ENCODE results near the gene NOTUM.
A peak's percentile ranks its signal among the peaks of the same experiment; 100 is the strongest.

NOTUM gene

GRCh38 chr17:81996232-81996756, 35.3 kb upstream of the NOTUM start:
- Histone ChIP-seq H3K9me3 (ENCODE audit: control insufficient read depth in 5 of 5, low read length in 5 of 5) (no peaks in the 10 kb centered on the region), H3K4me1 (ENCODE audit: control insufficient read depth in 5 of 5, insufficient read depth in 5 of 5, low read length in 5 of 5) (peaks cover 0 to 15% (median 10%) of the 10 kb centered on the region in 5 donors), H3K9ac (ENCODE audit: low read length in 5 of 5) (no peak overlapping the region), H3K27me3 (ENCODE audit: control insufficient read depth in 5 of 5, insufficient read depth in 4 of 5, low read length in 5 of 5) (no peaks in the 10 kb centered on the region), H3K36me3 (ENCODE audit: control insufficient read depth in 5 of 5, insufficient read depth in 5 of 5, low read length in 5 of 5) (peaks cover 0 to 37% (median 21%) of the 10 kb centered on the region in 5 donors), H3K27ac (ENCODE audit: low read depth, low read length) (no peak overlapping the region), H3K4me3 (ENCODE audit: low read depth in 1 of 5, low read length in 5 of 5) (no peak overlapping the region)

GRCh38 chr17:81995463-81996231, 34.7 kb upstream of the NOTUM start:
- Histone ChIP-seq H3K9me3 (ENCODE audit: control insufficient read depth in 5 of 5, low read length in 5 of 5) (no peaks in the 10 kb centered on the region), H3K36me3 (ENCODE audit: control insufficient read depth in 5 of 5, insufficient read depth in 5 of 5, low read length in 5 of 5) (peaks cover 0 to 38% (median 21%) of the 10 kb centered on the region in 5 donors), H3K4me1 (ENCODE audit: control insufficient read depth in 5 of 5, insufficient read depth in 5 of 5, low read length in 5 of 5) (peaks cover 0 to 16% (median 12%) of the 10 kb centered on the region in 5 donors), H3K27ac (ENCODE audit: low read depth, low read length) (no peak overlapping the region), H3K4me3 (ENCODE audit: low read depth in 1 of 5, low read length in 5 of 5) (no peak overlapping the region), H3K27me3 (ENCODE audit: control insufficient read depth in 5 of 5, insufficient read depth in 4 of 5, low read length in 5 of 5) (no peaks in the 10 kb centered on the region), H3K9ac (ENCODE audit: low read length in 5 of 5) (no peak overlapping the region)

- Histone ChIP-seq H3K27ac (ENCODE audit: low read depth, low read length) (no peak overlapping the region), H3K9me3 (ENCODE audit: control insufficient read depth in 5 of 5, low read length in 5 of 5) (no peaks in the 10 kb centered on the region), H3K4me1 (ENCODE audit: control insufficient read depth in 5 of 5, insufficient read depth in 5 of 5, low read length in 5 of 5) (peaks cover 0 to 16% (median 12%) of the 10 kb centered on the region in 5 donors)
These were observed 33.8 kb upstream of the NOTUM start for GRCh38 chr17:81994593-81995462.

GRCh38 chr17:81993729-81994592, 33.0 kb upstream of the NOTUM start:
- Histone ChIP-seq H3K9me3 (ENCODE audit: control insufficient read depth in 5 of 5, low read length in 5 of 5) (no peaks in the 10 kb centered on the region), H3K4me3 (ENCODE audit: low read depth in 1 of 5, low read length in 5 of 5) (no peak overlapping the region), H3K4me1 (ENCODE audit: control insufficient read depth in 5 of 5, insufficient read depth in 5 of 5, low read length in 5 of 5) (peaks cover 0 to 16% (median 12%) of the 10 kb centered on the region in 5 donors), H3K36me3 (ENCODE audit: control insufficient read depth in 5 of 5, insufficient read depth in 5 of 5, low read length in 5 of 5) (peaks cover 0 to 47% (median 21%) of the 10 kb centered on the region in 5 donors), H3K27ac (ENCODE audit: low read depth, low read length) (no peak overlapping the region), H3K27me3 (ENCODE audit: control insufficient read depth in 5 of 5, insufficient read depth in 4 of 5, low read length in 5 of 5) (no peaks in the 10 kb centered on the region), H3K9ac (ENCODE audit: low read length in 5 of 5) (no peak overlapping the region)

More at GRCh38 chr17:81994593-81995462, 33.8 kb upstream of the NOTUM start:
- no peak overlapping the region for H3K9ac ChIP-seq (ENCODE audit: low read length in 5 of 5)
- H3K36me3 ChIP-seq (ENCODE audit: control insufficient read depth in 5 of 5, insufficient read depth in 5 of 5, low read length in 5 of 5): peaks cover 0 to 43% (median 21%) of the 10 kb centered on the region in 5 donors
- H3K4me3 ChIP-seq (ENCODE audit: low read depth in 1 of 5, low read length in 5 of 5): no peak overlapping the region
- no peaks in the 10 kb centered on the region for H3K27me3 ChIP-seq (ENCODE audit: control insufficient read depth in 5 of 5, insufficient read depth in 4 of 5, low read length in 5 of 5)

- no peak overlapping the region for H3K9ac ChIP-seq (ENCODE audit: low read length in 5 of 5)
- H3K4me3 ChIP-seq (ENCODE audit: low read depth in 1 of 5, low read length in 5 of 5): no peak overlapping the region
- H3K27me3 ChIP-seq (ENCODE audit: control insufficient read depth in 5 of 5, insufficient read depth in 4 of 5, low read length in 5 of 5): no peaks in the 10 kb centered on the region
- peaks cover 0 to 16% (median 12%) of the 10 kb centered on the region in 5 donors for H3K4me1 ChIP-seq (ENCODE audit: control insufficient read depth in 5 of 5, insufficient read depth in 5 of 5, low read length in 5 of 5)
- H3K27ac ChIP-seq (ENCODE audit: low read depth, low read length): no peak overlapping the region
- H3K9me3 ChIP-seq (ENCODE audit: control insufficient read depth in 5 of 5, low read length in 5 of 5): no peaks in the 10 kb centered on the region
- peaks cover 0 to 45% (median 23%) of the 10 kb centered on the region in 5 donors for H3K36me3 ChIP-seq (ENCODE audit: control insufficient read depth in 5 of 5, insufficient read depth in 5 of 5, low read length in 5 of 5)
These were observed 31.5 kb upstream of the NOTUM start for GRCh38 chr17:81992306-81993102.

GRCh38 chr17:81991684-81992305, 30.8 kb upstream of the NOTUM start:
- peaks cover 0 to 16% (median 12%) of the 10 kb centered on the region in 5 donors for H3K4me1 ChIP-seq (ENCODE audit: control insufficient read depth in 5 of 5, insufficient read depth in 5 of 5, low read length in 5 of 5)
- H3K27ac ChIP-seq (ENCODE audit: low read depth, low read length): no peak overlapping the region
- H3K36me3 ChIP-seq (ENCODE audit: control insufficient read depth in 5 of 5, insufficient read depth in 5 of 5, low read length in 5 of 5): peaks cover 0 to 48% (median 25%) of the 10 kb centered on the region in 5 donors
- no peaks in the 10 kb centered on the region for H3K27me3 ChIP-seq (ENCODE audit: control insufficient read depth in 5 of 5, insufficient read depth in 4 of 5, low read length in 5 of 5)
- H3K9me3 ChIP-seq (ENCODE audit: control insufficient read depth in 5 of 5, low read length in 5 of 5): no peaks in the 10 kb centered on the region
- peak overlapping the region in 1 of 5 donors; percentile 1 for H3K4me3 ChIP-seq (ENCODE audit: low read depth in 1 of 5, low read length in 5 of 5)
- peak overlapping the region in 1 of 5 donors; percentile 36 for H3K9ac ChIP-seq (ENCODE audit: low read length in 5 of 5)

- peaks cover 0 to 46% (median 27%) of the 10 kb centered on the region in 5 donors for H3K36me3 ChIP-seq (ENCODE audit: control insufficient read depth in 5 of 5, insufficient read depth in 5 of 5, low read length in 5 of 5)
- peaks cover 0 to 16% (median 12%) of the 10 kb centered on the region in 5 donors for H3K4me1 ChIP-seq (ENCODE audit: control insufficient read depth in 5 of 5, insufficient read depth in 5 of 5, low read length in 5 of 5)
- H3K9me3 ChIP-seq (ENCODE audit: control insufficient read depth in 5 of 5, low read length in 5 of 5): no peaks in the 10 kb centered on the region
- peak overlapping the region in 1 of 5 donors; percentile 1 for H3K4me3 ChIP-seq (ENCODE audit: low read depth in 1 of 5, low read length in 5 of 5)
- H3K9ac ChIP-seq (ENCODE audit: low read length in 5 of 5): peak overlapping the region in 1 of 5 donors; percentile 36
- H3K27me3 ChIP-seq (ENCODE audit: control insufficient read depth in 5 of 5, insufficient read depth in 4 of 5, low read length in 5 of 5): no peaks in the 10 kb centered on the region
- no peak overlapping the region for H3K27ac ChIP-seq (ENCODE audit: low read depth, low read length)
These were observed 30.1 kb upstream of the NOTUM start for GRCh38 chr17:81990836-81991683.

GRCh38 chr17:81987161-81987770, 26.3 kb upstream of the NOTUM start:
- Histone ChIP-seq H3K9ac (ENCODE audit: low read length in 5 of 5) (no peak overlapping the region), H3K36me3 (ENCODE audit: control insufficient read depth in 5 of 5, insufficient read depth in 5 of 5, low read length in 5 of 5) (peaks cover 0 to 56% (median 33%) of the 10 kb centered on the region in 5 donors), H3K27ac (ENCODE audit: low read depth, low read length) (no peak overlapping the region), H3K27me3 (ENCODE audit: control insufficient read depth in 5 of 5, insufficient read depth in 4 of 5, low read length in 5 of 5) (no peaks in the 10 kb centered on the region), H3K4me3 (ENCODE audit: low read depth in 1 of 5, low read length in 5 of 5) (no peak overlapping the region), H3K9me3 (ENCODE audit: control insufficient read depth in 5 of 5, low read length in 5 of 5) (no peaks in the 10 kb centered on the region), H3K4me1 (ENCODE audit: control insufficient read depth in 5 of 5, insufficient read depth in 5 of 5, low read length in 5 of 5) (peaks cover 0 to 19% (median 17%) of the 10 kb centered on the region in 5 donors)

Data from subcutaneous abdominal adipose tissue (tissue), 5 donors.